GM21447 (cell line): Measurements from ENCODE around the gene EML2.
"Not testable (repeated sequence)": the region's sequence is repeated elsewhere in the genome, so short reads cannot be mapped to it uniquely, and the experiment has no call there.

ENCODE experiments used
- ATAC-seq: cut with Tn5 transposase; IDR thresholded peaks from one replicate; pipeline ENCODE4 v1.9.1; 2021; ENCODE audit not compliant: unreplicated experiment

EML2 gene

GRCh38 chr19:45650722-45651121 is 11.5 kb upstream of the EML2 start:
- ATAC-seq, result no peak

- ATAC-seq, result no peak
Observed at GRCh38 chr19:45646345-45646698, 7.1 kb upstream of the EML2 start.

- peak; percentile 31 for ATAC-seq
Observed at GRCh38 chr19:45645631-45646344, 6.6 kb upstream of the EML2 start.

- no peak for ATAC-seq
Observed at GRCh38 chr19:45645068-45645630, 6.0 kb upstream of the EML2 start.

- ATAC-seq, result no peak
Observed at GRCh38 chr19:45643927-45644771, 5.0 kb upstream of the EML2 start.

GRCh38 chr19:45643024-45643926 is 4.1 kb upstream of the EML2 start:
- ATAC-seq, result peak; percentile 21

- peak; percentile 38 for ATAC-seq
Observed at GRCh38 chr19:45641274-45642105, 2.3 kb upstream of the EML2 start.

- ATAC-seq, result no peak
Observed at GRCh38 chr19:45640849-45641273, 1.7 kb upstream of the EML2 start.

- no peak for ATAC-seq
Observed at GRCh38 chr19:45637890-45638667, 1.1 kb downstream of the EML2 start.

GRCh38 chr19:45636902-45637301 is 2.3 kb downstream of the EML2 start:
- no peak for ATAC-seq

- ATAC-seq, result no peak
Observed at GRCh38 chr19:45636275-45636674, 2.9 kb downstream of the EML2 start.

- ATAC-seq, result no peak
Observed at GRCh38 chr19:45632468-45633196, 6.6 kb downstream of the EML2 start.

- peak; percentile 58 for ATAC-seq
Observed at GRCh38 chr19:45630463-45630862, 8.7 kb downstream of the EML2 start.

- ATAC-seq, result no peak
Observed at GRCh38 chr19:45629704-45630103, 9.5 kb downstream of the EML2 start.

- ATAC-seq, result not testable (repeated sequence)
Observed at GRCh38 chr19:45628219-45628618, 11.0 kb downstream of the EML2 start.

- ATAC-seq, result no peak
Observed at GRCh38 chr19:45623984-45624383, 15.2 kb downstream of the EML2 start.

GRCh38 chr19:45621976-45622503 is 17.2 kb downstream of the EML2 start:
- no peak for ATAC-seq

- no peak for ATAC-seq
Observed at GRCh38 chr19:45621389-45621788, 17.8 kb downstream of the EML2 start.

GRCh38 chr19:45616704-45617017 is 22.5 kb downstream of the EML2 start:
- ATAC-seq, result no peak
